GM12892 (cell line): ENCODE data around the gene GPR45. TPM values are rescaled to one million over a fixed set of nuclear protein-coding genes. Genes with fewer than 3 reads are reported as not detected.

Source experiments
- DNase-seq: peaks from one replicate; pipeline ENCODE4 v3.0.0; 2011; ENCODE audit not compliant: insufficient read length
- FAIRE-seq: peaks from 2 replicates; lab custom pipeline; 2011; peaks lifted over from hg19 to GRCh38; lab: Jason Lieb, UNC
- POLR2A ChIP-seq: IDR thresholded peaks from 2 replicates; pipeline ENCODE4 v1.6.1; 2011; ENCODE audit warnings: low read depth, low read length, control low read depth
- POLR2AphosphoS5 ChIP-seq: IDR thresholded peaks from 2 replicates; pipeline ENCODE4 v1.6.1; 2011; ENCODE audit warnings: low read depth, low read length, control low read depth
- TAF1 ChIP-seq: IDR thresholded peaks from 2 replicates; pipeline ENCODE4 v1.6.1; 2011; ENCODE audit warnings: low read depth, mild to moderate bottlenecking, control low read depth, low read length, borderline replicate concordance
- polyA plus RNA-seq: library from polyadenylated mRNA; unstranded; fragments of >200 nt; gene quantifications from one replicate; pipeline ENCODE4 v1.2.1, GENCODE V29; 2012; ENCODE audit warnings: missing spikeins, inconsistent platforms; ENCODE audit not compliant: missing spikeins

Gene GPR45, protein sequence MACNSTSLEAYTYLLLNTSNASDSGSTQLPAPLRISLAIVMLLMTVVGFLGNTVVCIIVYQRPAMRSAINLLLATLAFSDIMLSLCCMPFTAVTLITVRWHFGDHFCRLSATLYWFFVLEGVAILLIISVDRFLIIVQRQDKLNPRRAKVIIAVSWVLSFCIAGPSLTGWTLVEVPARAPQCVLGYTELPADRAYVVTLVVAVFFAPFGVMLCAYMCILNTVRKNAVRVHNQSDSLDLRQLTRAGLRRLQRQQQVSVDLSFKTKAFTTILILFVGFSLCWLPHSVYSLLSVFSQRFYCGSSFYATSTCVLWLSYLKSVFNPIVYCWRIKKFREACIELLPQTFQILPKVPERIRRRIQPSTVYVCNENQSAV
- polyA plus RNA-seq: 0.19 TPM

DNA sequence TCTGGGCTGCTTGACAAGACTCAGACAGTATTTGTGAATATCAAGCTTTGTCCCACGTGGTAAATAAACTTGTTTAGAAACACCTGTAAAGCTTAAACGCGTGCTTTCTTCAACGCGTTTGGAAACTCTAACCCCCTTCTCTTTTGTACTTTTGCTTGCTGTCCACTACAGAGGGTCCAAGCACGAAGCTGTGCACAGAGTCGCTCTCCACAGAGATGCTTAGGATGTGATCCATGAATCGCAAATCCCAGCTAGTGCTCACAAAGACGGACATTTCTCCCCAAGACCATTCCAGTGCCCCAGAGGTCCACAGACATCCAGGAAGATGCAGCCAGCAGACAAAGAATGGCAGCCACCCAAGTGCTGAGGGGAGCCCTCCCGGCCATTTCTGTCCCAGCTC is at the start of gene GPR45:
Gene GPR45, plus strand, starts transcription at position 301 of the 400 bp plus-strand sequence. CDS start 116 bp downstream, outside the sequence.
- FAIRE-seq (no peak), DNase-seq (no peak)
- no peak for TF ChIP-seq TAF1
- no peak for TF ChIP-seq POLR2AphosphoS5
- no peak for TF ChIP-seq POLR2A

DNA sequence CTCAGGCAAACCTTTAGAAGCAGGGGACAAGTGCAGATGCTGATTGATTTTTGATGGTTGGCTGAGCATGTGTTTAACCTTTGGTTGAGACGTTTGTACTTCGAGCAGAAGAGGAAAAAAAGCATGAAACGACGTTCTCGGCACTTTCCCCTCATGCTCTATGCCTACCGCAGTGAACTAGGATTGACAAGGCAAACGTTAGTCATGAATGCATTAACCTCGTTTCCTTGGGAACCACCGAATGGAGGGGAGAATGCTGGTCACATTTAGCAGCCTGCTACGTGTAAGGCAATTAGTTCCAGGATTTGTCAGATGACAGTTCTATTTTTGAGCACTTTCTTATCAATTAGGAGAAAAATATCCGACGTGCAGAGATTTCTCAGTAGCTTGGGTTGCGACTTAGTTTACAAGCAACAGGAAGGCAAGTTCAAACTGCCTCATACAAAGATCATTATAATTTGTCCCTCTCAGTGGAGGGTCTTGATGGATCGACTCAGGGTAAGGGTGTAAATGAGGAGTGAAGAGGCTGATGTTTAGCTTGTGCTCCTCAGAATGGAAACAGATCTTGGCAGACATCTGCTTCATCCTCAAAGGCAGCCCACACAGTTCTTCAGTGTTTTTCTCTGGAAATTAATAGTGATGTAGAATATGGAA is 47.4 kb upstream of the GPR45 start:
- no peak for DNase-seq
- no peak for FAIRE-seq
- TF ChIP-seq POLR2A: no peak
- TF ChIP-seq TAF1: no peak
- TF ChIP-seq POLR2AphosphoS5: no peak

DNA sequence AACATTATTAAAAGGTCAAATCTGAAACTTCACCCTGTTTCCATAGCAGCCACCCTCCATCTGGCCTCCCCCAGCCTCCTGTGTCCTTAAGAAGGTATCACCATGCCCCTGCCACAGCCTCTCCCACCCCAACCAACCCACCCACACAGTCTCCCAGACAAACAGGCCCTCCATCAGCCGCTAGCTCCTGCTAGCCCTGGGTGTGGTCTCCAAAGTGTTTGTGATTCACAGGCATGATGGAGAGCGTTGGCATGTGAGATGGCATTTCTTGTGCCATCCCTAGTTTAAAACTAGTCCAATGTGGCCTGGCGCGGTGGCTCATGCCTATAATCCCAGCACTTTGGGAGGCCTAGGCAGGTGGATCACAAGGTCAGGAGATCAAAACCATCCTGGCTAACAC is 44.9 kb upstream of the GPR45 start:
- no peak for FAIRE-seq
- no peak for DNase-seq
- no peak for TF ChIP-seq POLR2AphosphoS5
- TF ChIP-seq POLR2A: no peak
- no peak for TF ChIP-seq TAF1

DNA sequence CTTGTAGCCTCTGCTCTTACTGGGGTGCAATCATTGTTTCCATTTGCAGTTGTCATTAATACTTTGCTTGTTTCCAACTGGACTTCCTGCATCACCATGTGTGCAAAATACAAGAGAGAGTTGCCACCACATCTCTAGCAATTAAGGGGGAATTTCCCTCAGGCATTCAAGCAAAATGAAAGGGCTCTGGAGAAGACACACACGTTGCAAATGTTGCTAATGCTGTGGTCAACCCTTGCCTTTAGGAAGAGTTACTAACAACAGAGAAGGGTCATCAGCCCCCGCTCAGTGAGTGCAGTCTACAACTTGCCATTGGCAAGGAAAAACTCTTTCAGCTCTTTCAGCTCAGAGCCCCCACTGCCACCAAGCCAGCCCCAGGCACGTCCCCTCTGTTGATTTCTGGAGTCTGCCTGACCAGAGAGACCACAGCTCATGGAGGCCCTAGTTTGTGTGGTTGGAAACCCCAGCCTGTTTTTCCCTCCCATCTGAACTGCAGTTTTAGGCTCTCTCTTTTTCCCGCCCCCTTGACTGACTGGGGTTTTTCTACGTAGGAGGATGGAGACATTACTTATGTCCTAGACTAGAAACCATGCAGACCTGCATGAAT is 25.9 kb upstream of the GPR45 start:
- no peak for TF ChIP-seq TAF1
- TF ChIP-seq POLR2AphosphoS5: no peak
- TF ChIP-seq POLR2A: no peak
- no peak for DNase-seq
- no peak for FAIRE-seq

DNA sequence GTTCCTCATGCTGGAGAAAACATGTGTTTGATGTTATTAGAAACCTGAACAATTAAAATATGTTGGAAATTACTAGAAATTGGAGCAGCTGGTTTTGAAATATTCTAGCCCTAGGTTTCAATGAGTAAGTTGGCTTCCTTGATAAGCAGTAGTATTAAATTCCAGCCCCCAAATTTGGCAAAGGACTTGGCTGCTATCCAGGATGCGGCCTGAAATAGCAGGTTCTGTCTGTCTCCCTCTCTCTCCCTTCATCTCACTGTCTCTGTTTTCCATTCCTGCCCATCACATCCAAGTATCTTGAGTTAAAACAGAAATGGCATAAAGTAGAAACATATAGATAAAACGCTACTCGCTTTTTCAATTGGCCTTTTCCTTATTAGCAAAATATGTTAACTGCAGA is 20.9 kb upstream of the GPR45 start:
- FAIRE-seq: no peak
- TF ChIP-seq POLR2A: no peak
- TF ChIP-seq TAF1: no peak
- TF ChIP-seq POLR2AphosphoS5: no peak
- no peak for DNase-seq

DNA sequence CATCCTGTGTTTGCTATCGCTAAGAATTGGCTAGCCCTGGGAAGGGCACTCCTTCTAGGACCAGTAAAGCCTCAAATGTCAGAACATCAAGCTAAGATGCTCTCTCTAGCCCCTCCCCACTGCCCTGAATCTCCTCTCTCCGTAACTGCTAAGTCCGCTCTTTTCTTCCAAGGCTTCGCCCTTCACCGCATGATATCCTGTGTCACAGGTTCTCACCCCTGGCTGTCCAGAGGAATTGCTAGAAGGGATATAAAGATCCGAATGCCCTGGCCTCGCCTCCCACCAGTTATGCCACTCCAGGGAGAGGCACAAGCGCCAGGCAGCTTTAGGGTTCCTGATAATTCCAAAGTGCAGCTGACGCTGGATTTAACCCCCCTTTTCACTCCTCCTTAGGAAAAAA is 17.1 kb upstream of the GPR45 start:
- DNase-seq (no peak), FAIRE-seq (no peak)
- TF ChIP-seq POLR2AphosphoS5: no peak
- TF ChIP-seq POLR2A: no peak
- no peak for TF ChIP-seq TAF1

DNA sequence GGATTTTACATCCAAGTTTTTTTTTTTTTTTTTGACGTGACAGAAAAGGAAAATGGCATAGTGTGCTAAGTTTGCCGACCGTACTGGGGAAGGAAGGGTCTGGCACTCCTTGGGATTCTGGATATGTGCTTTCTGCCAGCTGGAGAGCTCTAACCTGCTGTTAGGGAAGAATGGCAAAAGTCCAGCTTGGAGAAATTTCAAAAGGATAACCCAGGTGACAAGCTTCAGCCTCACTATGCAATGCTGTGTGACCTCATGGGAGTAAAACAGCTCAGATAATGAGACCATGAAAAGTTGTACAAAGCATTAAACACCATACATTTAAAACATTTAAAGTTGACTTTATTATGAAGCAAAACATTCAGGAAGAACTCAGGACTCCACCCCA is 10.3 kb upstream of the GPR45 start:
- TF ChIP-seq TAF1 (no peak), POLR2A (no peak), POLR2AphosphoS5 (no peak)
- no peak for FAIRE-seq
- DNase-seq: no peak

GRCh38 chr2:105235388-105236059 is 6.0 kb upstream of the GPR45 start:
- FAIRE-seq (peak; percentile 54), DNase-seq (no peak)
- TF ChIP-seq POLR2AphosphoS5: no peak
- TF ChIP-seq TAF1: no peak
- no peak for TF ChIP-seq POLR2A

DNA sequence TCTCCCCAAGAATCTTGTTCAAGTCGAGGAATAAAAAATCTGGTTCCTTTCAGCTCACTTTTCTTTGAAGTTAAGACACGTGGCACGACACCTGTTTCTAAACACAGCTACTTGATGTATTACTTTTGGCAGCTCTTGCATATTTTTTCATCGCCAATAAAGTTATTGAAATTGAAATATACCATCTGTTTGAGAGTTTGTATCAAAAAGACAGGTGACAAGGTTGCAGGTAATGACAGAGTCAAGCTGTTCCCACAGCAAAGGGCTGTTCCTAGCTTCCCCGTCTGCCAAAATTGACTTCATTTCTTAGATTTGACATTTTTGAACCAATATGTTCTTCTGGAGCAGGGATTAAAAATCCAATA is 5.5 kb upstream of the GPR45 start:
- no peak for FAIRE-seq
- TF ChIP-seq TAF1: no peak
- no peak for TF ChIP-seq POLR2A
- TF ChIP-seq POLR2AphosphoS5: no peak
- DNase-seq: no peak

DNA sequence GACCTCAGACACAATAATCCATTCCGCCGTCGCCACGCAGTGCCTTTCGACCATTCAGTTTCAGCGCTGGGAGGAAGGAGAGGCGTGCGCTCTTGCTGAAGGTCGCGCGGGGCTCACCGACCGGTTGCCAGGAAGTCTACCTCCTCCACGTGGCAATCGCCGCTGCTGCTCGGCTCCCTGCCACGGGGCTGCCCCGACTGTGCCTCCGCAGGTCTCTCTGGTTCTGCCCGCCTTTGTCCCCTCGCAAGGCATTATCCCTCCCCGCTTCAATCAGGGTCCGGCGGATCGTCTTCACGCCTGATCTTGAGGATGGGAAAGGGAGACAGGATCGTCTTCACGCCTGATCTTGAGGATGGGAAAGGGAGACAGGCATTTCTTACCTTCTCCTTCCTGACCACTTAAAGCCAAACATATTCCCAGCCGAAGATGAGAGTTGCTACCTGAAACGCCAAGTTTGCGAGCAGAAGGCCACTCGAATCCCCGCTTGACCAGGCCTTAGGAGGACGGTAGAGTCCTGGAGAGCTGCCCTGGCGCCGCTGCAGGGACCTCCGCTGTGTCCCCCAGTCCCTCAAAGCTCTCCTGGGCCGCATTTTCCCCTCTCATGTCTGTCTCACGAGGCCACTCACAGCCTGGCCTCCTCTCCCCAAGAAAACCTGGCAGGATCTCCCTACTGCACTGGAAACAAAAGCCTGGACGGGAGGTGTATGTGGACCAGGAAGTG is 4.3 kb upstream of the GPR45 start:
- no peak for FAIRE-seq
- no peak for DNase-seq
- TF ChIP-seq POLR2A: no peak
- TF ChIP-seq TAF1: no peak
- no peak for TF ChIP-seq POLR2AphosphoS5
